Nucleus accumbens (tissue), 56 donors: ENCODE data around the gene ADGRA3.

Source experiments
- DNase-seq, 56 donors: peaks; one replicate each; lab custom pipeline; 2025; lab: John Stamatoyannopoulos, UW

The ADGRA3 gene

DNA sequence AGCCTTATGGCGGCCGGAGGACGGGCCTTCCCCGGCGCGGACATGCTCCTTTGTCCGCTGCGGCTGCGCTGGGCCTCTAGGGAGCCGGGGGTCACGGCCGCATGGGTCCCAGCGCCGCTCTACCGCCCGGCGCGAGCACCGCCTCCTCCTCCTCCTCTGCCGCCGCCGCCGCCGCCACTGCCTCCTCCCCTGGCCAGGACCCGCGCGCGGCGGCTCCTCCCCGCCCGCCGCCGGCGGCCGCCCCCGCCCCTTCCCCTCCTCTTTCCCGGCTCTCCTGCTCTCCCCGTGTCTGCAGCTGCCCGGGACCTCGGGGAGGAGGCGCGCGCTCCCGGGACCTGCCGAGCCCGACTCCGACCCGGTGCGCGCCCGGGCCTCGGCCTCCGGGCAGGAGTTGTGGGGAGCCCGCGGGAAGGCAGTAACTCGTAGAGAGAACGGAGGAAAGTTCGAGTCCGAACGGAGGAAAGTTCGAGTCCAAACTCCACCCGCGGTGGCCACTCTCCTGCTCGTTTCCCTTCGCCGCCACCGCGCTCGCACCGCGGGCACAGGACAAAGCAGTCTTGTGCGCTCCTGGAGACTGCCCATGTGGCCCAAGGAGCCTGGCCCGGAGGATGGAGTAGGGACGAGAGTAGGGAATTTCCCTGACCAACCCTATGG lies at the start of gene ADGRA3:
TSS of gene ADGRA3 (minus strand) at position 179 of the 654 bp plus-strand sequence. CDS start 282 bp downstream, outside the sequence.
- peak in 50 of 56 donors; percentile 3 to 70 (median 40) for DNase-seq

DNA sequence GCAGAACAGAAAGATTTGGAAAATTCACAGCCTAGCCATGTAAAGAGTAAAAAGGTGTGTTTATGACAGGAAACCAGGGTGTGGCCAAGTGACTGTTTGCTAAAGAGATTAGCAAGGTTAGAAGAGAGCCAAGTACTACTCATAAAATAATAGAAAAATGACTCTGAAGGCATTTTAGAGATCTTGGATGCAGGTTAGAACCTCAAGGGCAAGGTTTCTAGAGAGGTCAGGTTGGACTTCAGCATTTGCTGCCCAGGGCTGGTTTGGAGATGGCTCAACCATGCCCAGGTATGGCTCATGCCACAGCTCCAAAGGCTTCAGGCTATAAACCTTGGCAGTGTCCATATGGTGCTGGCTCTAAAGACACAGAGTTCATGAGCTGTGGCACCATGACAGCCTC lies 40.6 kb upstream of the ADGRA3 start:
- no peak for DNase-seq

DNA sequence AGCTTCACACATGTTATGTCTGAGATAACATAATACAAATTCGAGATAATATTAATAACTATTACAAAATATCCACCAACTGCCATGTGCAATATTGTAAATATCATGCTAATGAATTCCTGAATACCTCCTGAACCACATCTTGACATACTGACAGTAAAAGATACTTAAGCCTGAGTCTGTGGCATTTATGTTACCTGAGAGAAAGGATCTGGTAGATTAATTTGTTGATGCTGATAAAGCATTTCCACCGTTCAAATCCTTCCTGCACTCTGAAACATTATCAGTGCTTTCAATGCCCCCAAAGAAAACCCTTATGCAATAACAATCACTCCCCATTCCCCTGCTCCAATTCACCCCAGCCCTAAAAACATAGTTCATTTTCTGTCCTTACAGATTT lies 38.8 kb upstream of the ADGRA3 start:
- no peak for DNase-seq

- no peak for DNase-seq
These were observed 37.7 kb upstream of the ADGRA3 start for GRCh38 chr4:22553560-22553959.

DNA sequence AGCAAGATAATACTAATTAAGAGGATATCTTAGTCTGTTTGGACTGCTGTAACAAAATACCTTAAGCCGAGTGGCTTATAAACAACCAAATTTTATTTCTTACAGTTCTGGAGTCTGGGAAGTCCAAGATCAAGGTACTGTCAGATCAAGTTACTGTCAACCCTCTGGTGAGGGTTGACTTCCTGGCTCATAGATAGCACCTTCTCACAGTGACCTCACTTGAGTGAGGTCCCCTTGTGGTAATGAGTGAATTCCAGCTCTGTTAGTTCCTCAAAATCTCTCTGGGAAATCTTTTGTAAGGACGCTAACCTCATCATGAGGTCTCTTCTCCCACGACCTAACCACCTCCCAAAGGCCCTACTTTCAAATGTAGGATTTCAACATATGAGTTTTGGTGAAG lies 36.9 kb upstream of the ADGRA3 start:
- no peak for DNase-seq

- DNase-seq, result no peak
These were observed 35.7 kb upstream of the ADGRA3 start for GRCh38 chr4:22551550-22551949.

DNA sequence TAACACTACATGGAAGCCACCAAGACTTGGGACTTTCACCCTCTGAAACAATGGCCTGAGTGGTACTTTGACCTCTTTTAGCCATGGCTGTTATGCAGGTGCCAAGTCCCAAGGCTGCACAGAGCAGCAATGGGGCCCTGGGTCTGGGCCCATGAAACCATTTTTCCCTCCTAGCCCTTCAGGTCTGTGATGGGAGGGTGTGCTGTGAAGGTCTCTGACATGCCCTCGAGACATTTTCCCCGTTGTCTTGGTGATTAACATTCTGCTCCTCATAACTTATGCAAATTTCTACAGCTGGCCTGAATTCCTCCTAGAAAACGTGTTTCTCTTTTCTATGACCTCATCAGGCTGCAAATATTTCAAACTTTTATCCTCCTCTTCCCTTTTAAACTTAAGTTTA lies 30.4 kb upstream of the ADGRA3 start:
- DNase-seq, result no peak

DNA sequence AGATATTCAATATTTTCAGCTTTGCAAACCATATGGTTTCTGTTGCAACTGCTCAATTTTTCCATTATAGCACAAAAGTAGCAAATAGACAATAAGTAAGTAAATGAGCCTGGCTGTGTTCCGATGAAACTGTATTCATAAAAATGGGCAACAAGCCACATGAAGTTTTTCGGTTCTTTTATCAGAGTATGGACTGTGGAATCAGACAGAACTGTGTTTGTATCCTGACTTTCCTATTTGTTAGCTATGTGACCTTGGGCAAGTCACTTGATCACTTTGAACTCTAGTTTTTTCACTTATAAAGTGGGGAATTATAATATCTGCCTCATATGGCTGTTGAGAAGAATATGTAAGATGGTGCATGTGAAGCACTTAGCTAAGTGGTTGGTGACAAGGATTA lies 23.4 kb upstream of the ADGRA3 start:
- no peak for DNase-seq

DNA sequence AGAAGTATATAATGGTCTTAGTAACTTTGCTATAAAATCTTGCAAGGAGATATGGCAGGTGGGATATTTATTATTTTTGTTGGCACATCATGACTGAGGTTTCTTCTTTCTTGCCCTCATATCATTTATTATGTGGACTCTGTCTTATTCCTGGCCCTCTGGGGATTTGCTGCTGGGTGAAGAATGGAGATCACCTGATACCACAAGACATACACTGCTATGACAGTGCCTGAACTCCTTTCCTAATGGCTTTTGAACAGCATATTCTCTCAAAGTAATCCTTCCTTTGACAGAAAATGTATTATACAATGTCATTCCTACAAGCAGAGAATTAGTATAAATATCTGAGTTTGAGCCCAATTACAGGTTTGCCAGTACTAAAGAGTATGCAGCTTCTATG lies 22.0 kb upstream of the ADGRA3 start:
- no peak for DNase-seq

DNA sequence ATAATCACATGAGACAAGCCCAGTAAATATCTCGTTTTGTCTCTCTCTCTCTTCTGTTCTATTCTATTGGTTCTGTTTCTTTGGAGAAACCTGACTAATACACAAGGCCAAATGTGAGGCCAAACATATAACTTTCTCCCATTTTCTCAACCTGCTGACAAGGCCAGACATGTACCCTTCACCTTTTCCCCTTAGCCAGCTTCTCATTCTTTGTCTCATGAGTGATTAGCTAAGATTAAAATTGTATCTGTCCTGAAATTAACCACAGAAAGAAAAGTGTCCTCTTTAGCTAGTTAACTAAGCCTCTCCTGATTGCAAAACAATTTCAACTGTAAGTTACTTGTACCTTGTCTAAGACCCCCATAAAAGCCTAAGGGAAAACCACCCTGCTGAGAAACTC lies 18.5 kb upstream of the ADGRA3 start:
- DNase-seq, result no peak

GRCh38 chr4:22532896-22533295 lies 17.0 kb upstream of the ADGRA3 start:
- no peak for DNase-seq

GRCh38 chr4:22532117-22532516 lies 16.3 kb upstream of the ADGRA3 start:
- no peak for DNase-seq

GRCh38 chr4:22531311-22532019 lies 15.6 kb upstream of the ADGRA3 start:
- peak in 1 of 56 donors; percentile 7 for DNase-seq

GRCh38 chr4:22524895-22525294 lies 9.0 kb upstream of the ADGRA3 start:
- DNase-seq, result no peak

DNA sequence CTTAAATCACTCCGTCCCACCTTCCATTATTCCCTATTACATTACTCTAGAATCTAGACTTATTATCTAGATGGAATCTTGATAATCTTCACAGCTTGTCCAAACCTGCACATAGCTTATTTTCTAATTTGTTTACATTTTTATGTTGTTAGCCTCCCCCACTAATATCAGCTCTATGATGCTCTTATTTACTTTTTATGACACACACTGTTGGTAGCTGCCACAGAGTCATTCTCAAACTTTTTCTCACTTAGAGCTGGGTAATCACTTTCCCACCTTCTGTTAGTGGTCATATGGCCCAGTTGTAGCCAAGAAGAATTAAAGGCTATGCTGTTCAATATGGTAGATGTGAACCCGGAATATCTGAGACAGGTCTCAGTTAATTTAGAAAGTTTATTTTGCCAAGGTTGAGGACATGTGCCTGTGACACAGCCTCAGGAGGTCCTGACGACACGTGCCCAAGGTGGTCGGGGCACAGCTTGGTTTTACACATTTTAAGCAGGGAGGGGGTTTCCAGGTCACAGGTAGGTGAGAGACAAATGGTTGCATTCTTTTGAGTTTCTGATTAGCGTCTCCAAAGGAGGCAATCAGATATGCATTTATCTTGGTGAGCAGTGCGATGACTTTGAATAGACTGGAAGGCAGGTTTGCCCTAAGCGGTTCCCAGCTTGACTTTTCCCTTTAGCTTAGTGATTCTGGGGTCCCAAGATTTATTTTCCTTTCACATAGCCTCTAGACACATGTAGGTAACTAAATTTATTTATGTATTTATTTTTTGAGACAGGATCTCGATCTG lies 7.0 kb upstream of the ADGRA3 start:
- no peak for DNase-seq

GRCh38 chr4:22522206-22522605 lies 6.3 kb upstream of the ADGRA3 start:
- DNase-seq, result no peak

GRCh38 chr4:22521240-22521639 lies 5.4 kb upstream of the ADGRA3 start:
- no peak for DNase-seq

DNA sequence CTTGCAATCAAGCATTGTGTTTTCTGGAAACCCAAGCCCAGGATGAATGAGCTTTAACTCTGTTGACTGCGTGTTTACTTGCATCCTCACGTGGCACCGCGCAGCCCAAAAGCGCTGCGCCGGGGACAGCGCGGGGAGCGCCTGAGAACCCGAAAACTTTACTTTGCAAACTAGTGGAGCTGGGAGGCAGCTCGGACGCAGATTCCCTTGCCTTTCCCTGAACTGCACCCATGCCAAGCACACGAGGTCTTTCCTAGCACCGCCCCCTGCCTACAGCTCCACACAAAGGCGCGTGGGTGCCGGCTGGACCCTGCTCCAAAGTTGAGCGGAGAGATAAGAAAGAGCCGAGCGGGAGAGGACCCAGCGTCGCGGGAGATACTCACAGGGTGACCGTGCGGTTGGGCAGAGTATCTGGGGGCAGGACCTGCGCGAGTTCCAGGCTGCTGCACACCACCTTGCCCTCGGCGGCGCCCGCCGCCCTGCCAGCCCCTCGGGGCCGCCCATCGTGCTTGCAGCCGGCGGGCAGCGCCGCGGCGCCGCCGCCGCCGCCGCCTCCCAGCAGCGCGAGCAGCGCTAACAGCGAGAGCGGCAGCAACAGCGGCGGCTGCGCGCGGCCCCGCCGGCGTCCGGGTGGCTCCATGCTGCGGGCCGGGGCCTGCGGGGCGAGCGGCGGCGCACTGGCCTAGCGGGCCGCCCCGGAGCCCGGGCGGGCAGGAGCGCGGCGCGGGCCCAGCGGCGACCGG lies 550 bp downstream of the ADGRA3 start:
- peak in 39 of 56 donors; percentile 5 to 60 (median 27) for DNase-seq

DNA sequence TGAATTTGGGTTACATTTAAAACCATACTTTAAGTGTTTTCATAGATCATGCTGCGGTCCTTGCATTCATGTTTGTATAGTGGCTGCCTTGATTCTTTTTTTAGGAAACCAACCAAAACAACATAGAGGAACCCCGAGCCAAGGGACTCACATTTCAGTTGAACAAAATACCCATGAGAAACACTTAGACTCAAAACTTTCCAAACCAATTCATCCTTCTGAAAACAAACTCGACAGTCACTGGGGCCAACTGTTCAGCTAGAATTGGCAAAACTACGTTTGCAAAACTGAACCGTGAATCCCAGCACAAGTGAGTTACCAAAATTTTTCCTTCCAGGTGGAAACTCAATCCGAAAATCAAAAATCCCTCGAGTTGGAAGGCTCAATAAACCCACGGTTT lies 1.4 kb downstream of the ADGRA3 start:
- DNase-seq, result no peak

GRCh38 chr4:22514001-22514400 lies 1.9 kb downstream of the ADGRA3 start:
- no peak for DNase-seq

DNA sequence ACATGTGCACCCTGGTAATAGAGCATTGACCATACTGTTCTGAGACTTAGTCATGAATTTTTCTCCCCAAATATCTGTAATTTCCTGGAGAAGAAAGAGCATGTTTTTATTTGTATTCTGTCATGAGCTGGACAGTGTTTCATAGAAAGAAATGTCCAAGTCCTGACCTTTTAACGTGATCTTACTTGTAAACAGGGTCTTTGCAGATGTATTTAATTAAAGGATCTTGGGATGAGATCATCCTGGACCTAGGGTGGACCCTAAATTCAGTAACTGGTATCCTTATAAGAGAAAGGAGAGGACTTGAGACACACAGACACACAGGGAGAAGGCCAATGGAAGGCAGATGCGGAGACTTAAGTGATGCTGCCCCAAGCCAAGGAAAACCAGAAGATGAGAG lies 3.6 kb downstream of the ADGRA3 start:
- DNase-seq, result no peak
